HEK293 (cell line): Measurements from ENCODE around the gene ELF3.

Experiments used
- GLIS1 ChIP-seq: fragments of 450-650 bp; formaldehyde crosslinking; IDR thresholded peaks from 2 replicates; pipeline ENCODE4 v1.5.1; 2016; ENCODE audit warnings: missing biosample characterization, missing genetic modification characterization
- SP2 ChIP-seq: fragments of 450-650 bp; formaldehyde crosslinking; IDR thresholded peaks from 2 replicates; pipeline ENCODE4 v1.5.1; 2016; ENCODE audit warnings: missing biosample characterization, missing genetic modification characterization
- ZNF776 ChIP-seq: fragments of 450-650 bp; formaldehyde crosslinking; IDR thresholded peaks from 2 replicates; pipeline ENCODE4 v1.5.0; 2017; ENCODE audit warnings: missing biosample characterization, missing genetic modification characterization, borderline replicate concordance

GRCh38 chr1:201985355-201985754 lies 25.0 kb upstream of the ELF3 start:
- no peak for TF ChIP-seq ZNF776 (tag by site-specific recombination)
- TF ChIP-seq SP2: no peak
- no peak for TF ChIP-seq GLIS1 (tag by site-specific recombination)
